Measurements from ENCODE around the gene PWWP2B. TPM values are rescaled to one million over a fixed set of nuclear protein-coding genes. Genes with fewer than 3 reads are reported as not detected.

The PWWP2B gene
- total and polyA plus RNA-seq, 2 of the 8 experiments (the other 6 are each of a cell fraction or from before 2014, with no cell fraction given) = 5.3 to 10.8 TPM

DNA sequence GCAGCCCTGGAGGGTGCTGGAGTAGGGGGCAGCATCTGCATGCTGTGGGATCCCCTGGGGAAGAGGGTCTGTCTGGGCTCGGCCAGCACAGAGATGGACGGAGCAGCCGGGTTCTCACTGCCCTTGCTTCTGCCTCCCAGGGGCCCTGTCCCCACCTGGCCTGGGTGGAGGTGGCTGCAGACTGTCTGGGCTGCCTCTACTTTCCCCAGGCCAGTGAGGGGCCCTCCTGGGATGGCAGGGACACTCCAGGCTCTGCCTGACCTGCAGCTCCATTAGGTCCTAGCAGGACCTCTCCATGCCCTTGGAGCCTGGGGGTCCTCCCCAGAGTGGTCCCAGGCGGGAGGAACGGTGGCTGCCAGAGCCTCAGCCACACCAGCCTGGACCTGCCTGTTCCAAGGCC, 63.7 kb downstream of the PWWP2B start:
- H2AFZ ChIP-seq (ENCODE audit: low read length) = no peak overlapping the region
- H3K27ac ChIP-seq (ENCODE audit: low read depth, low read length) = no peak overlapping the region
- no peaks in the 10 kb centered on the region for H3K79me2 ChIP-seq (ENCODE audit: control insufficient read depth in 1 of 2, insufficient read depth in 2 of 2, low read length in 2 of 2)
- H4K5ac ChIP-seq (ENCODE audit: insufficient read length, low read depth, low read length) = no peak overlapping the region
- H3K4me3 ChIP-seq (ENCODE audit: extremely low read depth in 1 of 4, insufficient read depth in 2 of 4, low read depth in 3 of 4, low read length in 4 of 4) = no peak overlapping the region
- DNase-seq (ENCODE audit: low read depth in 1 of 2, low spot score in 2 of 2) = no peak
- POLR2A ChIA-PET (ENCODE audit: partially characterized antibody) = interaction anchor here (0.7 to 0.9 kb wide), 2 partner anchors 163 to 194 kb away, joined by 3 read pairs; no protein-coding TSS in a partner anchor
- peaks cover 0 to 1% of the 10 kb centered on the region in 2 experiments for H4K20me1 ChIP-seq (replicated peaks in 1 of 2; ENCODE audit: control insufficient read depth in 1 of 2, insufficient read depth in 2 of 2, low read length in 2 of 2)
- H3K9me3 ChIP-seq (ENCODE audit: insufficient read depth in 2 of 2, low read depth in 1 of 2, low read length in 1 of 2) = no peaks in the 10 kb centered on the region
- FAIRE-seq = no peak
- no peak overlapping the region for H3K4me2 ChIP-seq (ENCODE audit: insufficient read depth in 1 of 2, low read depth in 2 of 2, low read length in 2 of 2)
- no peak overlapping the region for H3K23ac ChIP-seq (ENCODE audit: insufficient read length)
- H3K23me2 ChIP-seq (ENCODE audit: low read depth, low read length) = no peaks in the 10 kb centered on the region
- H2BK20ac ChIP-seq (ENCODE audit: low read length) = no peak overlapping the region
- CTCF ChIA-PET (ENCODE audit: partially characterized antibody) = interaction anchor here (0.7 to 10.0 kb wide), 17 partner anchors 17 to 797 kb away, joined by 3 to 88 read pairs (median 4); no protein-coding TSS in a partner anchor
- no peak overlapping the region for H3K14ac ChIP-seq (ENCODE audit: insufficient read length)
- no peak overlapping the region for H3K56ac ChIP-seq (replicated peaks; ENCODE audit: insufficient read length, low read depth, low read length)
- no peaks in the 10 kb centered on the region for H3K79me1 ChIP-seq (ENCODE audit: low read depth, low read length)
- no peak overlapping the region for H2AK5ac ChIP-seq (ENCODE audit: low read depth, low read length)
- H2BK5ac ChIP-seq (ENCODE audit: low read depth, low read length) = no peak overlapping the region
- no peak overlapping the region for H2BK12ac ChIP-seq (ENCODE audit: low read depth, low read length)
- 92% methylated on average over 5 of the region's 5 CpGs; no CpG with 5 or more reads in 1 of the 2 experiments for WGBS, 2 experiments (ENCODE audit: extremely low coverage in 1 of 2, insufficient coverage in 1 of 2, insufficient read length in 1 of 2, insufficient replicate concordance in 2 of 2, low coverage in 1 of 2, low lambda C conversion rate in 2 of 2, missing lambda C conversion rate in 1 of 2)
- H3K27me3 ChIP-seq (replicated peaks in 1 of 4; ENCODE audit: control insufficient read depth in 3 of 4, extremely low read depth in 1 of 4, insufficient read depth in 3 of 4, low read length in 3 of 4) = peaks cover 0 to 3% (median 0%) of the 10 kb centered on the region in 4 experiments; a peak in 2 of 7 replicates
- no peak overlapping the region for H2BK15ac ChIP-seq (ENCODE audit: low read length)
- H4K8ac ChIP-seq (ENCODE audit: extremely low read depth, insufficient read depth, low read length) = no peak overlapping the region
- no peak overlapping the region for H2BK120ac ChIP-seq (replicated peaks; ENCODE audit: low read depth, low read length)
- no peak for TF ChIP-seq ASH2L (IDR thresholded peaks at IDR 0.05; ENCODE audit: low read length)
- no peak for TF ChIP-seq EGR1 (IDR thresholded peaks at IDR 0.05; ENCODE audit: borderline replicate concordance, low read depth, low read length)
- no peak for TF ChIP-seq EZH2 (IDR thresholded peaks at IDR 0.05; ENCODE audit: low read depth, low read length, severe bottlenecking)
- TF ChIP-seq CBX5 (IDR thresholded peaks at IDR 0.05; ENCODE audit: low read depth, low read length) = no peak
- no peak for TF ChIP-seq BACH1 (IDR thresholded peaks at IDR 0.05; ENCODE audit: low read length)
- no peak for TF ChIP-seq CEBPB (IDR thresholded peaks at IDR 0.05; ENCODE audit: low read depth, low read length)
- no peak for TF ChIP-seq TEAD4 (IDR thresholded peaks at IDR 0.05; ENCODE audit: low read depth, low read length)
- no peak for TF ChIP-seq POLR2A (IDR thresholded peaks at IDR 0.05; ENCODE audit: control extremely low read depth in 1 of 2, low read depth in 2 of 2, low read length in 2 of 2)
- TF ChIP-seq MAFK (IDR thresholded peaks at IDR 0.05; ENCODE audit: low read depth, low read length) = no peak
- TF ChIP-seq CHD1 (IDR thresholded peaks at IDR 0.05; ENCODE audit: low read depth, low read length) = no peak
- H3K4me1 ChIP-seq (replicated peaks in 1 of 4; ENCODE audit: control insufficient read depth in 3 of 4, insufficient read depth in 4 of 4, low read length in 3 of 4) = no peaks in the 10 kb centered on the region
- no peak overlapping the region for H3K4ac ChIP-seq (replicated peaks; ENCODE audit: insufficient read length, low read depth, low read length)
- no peak overlapping the region for H3K18ac ChIP-seq (ENCODE audit: extremely low read depth, low read length)
- no peak overlapping the region for H3K9ac ChIP-seq (replicated peaks in 1 of 4; ENCODE audit: extremely low read depth in 1 of 4, low read depth in 3 of 4, low read length in 3 of 4)
- no peaks in the 10 kb centered on the region for H3K36me3 ChIP-seq (ENCODE audit: control insufficient read depth in 2 of 4, insufficient read depth in 4 of 4, low read length in 3 of 4)
- no peak overlapping the region for H4K91ac ChIP-seq (replicated peaks; ENCODE audit: insufficient read length, low read length)

Data from H1 (cell line).